GM12892 (cell line): ENCODE measurements around the gene FAM216A.
A peak's percentile ranks its signal among the peaks of the same experiment; 100 is the strongest.

Experiments
- POLR2A ChIP-seq: IDR thresholded peaks from 2 replicates; pipeline ENCODE4 v1.6.1; 2011; ENCODE audit warnings: low read depth, low read length, control low read depth
- POLR2AphosphoS5 ChIP-seq: IDR thresholded peaks from 2 replicates; pipeline ENCODE4 v1.6.1; 2011; ENCODE audit warnings: low read depth, low read length, control low read depth

DNA sequence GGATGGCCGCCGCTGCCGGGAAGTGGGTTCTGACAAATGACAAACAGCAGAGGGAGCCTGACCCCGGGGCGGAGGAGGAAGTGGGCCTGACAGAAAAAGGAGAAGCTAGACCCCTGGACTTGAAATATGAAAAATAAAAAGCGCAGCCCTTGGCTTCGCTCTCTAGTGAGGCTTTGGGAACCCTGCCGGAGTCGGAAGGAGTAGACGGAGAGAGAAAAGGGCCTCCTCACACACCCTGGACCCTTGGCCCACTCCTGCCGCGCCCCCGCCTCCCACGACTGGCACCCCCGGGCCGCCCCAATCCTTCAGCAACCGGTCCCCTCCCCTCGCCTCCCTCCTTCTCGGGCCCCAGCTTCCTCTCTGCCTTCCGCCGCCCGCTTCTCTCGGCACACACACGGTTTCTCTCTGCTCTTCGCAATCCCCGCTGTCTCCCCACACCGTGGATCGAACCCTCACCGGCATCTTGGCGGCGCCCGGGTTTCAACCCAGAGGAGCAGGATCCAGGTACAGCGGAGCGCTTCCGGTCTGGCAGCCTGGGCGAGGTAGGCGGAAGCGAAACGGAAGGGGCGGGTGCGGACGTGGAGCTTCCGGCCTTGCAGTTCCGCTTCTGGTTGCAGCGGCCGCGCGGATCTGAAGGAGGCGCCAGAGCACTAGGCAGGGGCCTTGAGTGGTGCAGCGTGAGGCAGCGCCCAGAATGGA is 18.7 kb upstream of the FAM216A start, which contains the start of gene ARPC3:
- TF ChIP-seq POLR2AphosphoS5 (peak; percentile 75), POLR2A (peak; percentile 86)
